ENCODE measurements around the gene SUGP2. TPM values are rescaled to one million over a fixed set of nuclear protein-coding genes. Genes with fewer than 3 reads are reported as not detected.

Gene SUGP2
- total RNA-seq, 1 donor = 41.5 TPM

GRCh38 chr19:19063183-19064097, 30.1 kb upstream of the SUGP2 start, which contains the start of gene SLC25A42:
Gene SLC25A42 (plus strand): TSS chr19:19063994. CDS start chr19:19096125, 32,131 bp downstream.
- Histone ChIP-seq H3K4me3 (ENCODE audit: low read length) (peak within 1 kb of the TSS; percentile 54), H3K9me3 (ENCODE audit: low read depth, low read length) (no peaks in the 10 kb centered on the region), H3K4me1 (ENCODE audit: insufficient read depth, low read length) (peaks cover 50% of the 10 kb centered on the region), H3K27me3 (ENCODE audit: insufficient read depth, low read length) (no peaks in the 10 kb centered on the region)

GRCh38 chr19:19062454-19063182, 29.3 kb upstream of the SUGP2 start:
- Histone ChIP-seq H3K4me1 (ENCODE audit: insufficient read depth, low read length) (peaks cover 41% of the 10 kb centered on the region), H3K4me3 (ENCODE audit: low read length) (peak overlapping the region; percentile 54), H3K9me3 (ENCODE audit: low read depth, low read length) (no peaks in the 10 kb centered on the region), H3K27me3 (ENCODE audit: insufficient read depth, low read length) (no peaks in the 10 kb centered on the region)

GRCh38 chr19:19061506-19061905, 28.2 kb upstream of the SUGP2 start:
- Histone ChIP-seq H3K9me3 (ENCODE audit: low read depth, low read length) (no peaks in the 10 kb centered on the region), H3K27me3 (ENCODE audit: insufficient read depth, low read length) (no peaks in the 10 kb centered on the region), H3K4me1 (ENCODE audit: insufficient read depth, low read length) (peaks cover 30% of the 10 kb centered on the region), H3K4me3 (ENCODE audit: low read length) (no peak overlapping the region)

GRCh38 chr19:19059837-19060611, 26.7 kb upstream of the SUGP2 start:
- H3K4me1 ChIP-seq (ENCODE audit: insufficient read depth, low read length) = peaks cover 17% of the 10 kb centered on the region
- no peaks in the 10 kb centered on the region for H3K9me3 ChIP-seq (ENCODE audit: low read depth, low read length)
- no peaks in the 10 kb centered on the region for H3K27me3 ChIP-seq (ENCODE audit: insufficient read depth, low read length)
- H3K4me3 ChIP-seq (ENCODE audit: low read length) = no peak overlapping the region

DNA sequence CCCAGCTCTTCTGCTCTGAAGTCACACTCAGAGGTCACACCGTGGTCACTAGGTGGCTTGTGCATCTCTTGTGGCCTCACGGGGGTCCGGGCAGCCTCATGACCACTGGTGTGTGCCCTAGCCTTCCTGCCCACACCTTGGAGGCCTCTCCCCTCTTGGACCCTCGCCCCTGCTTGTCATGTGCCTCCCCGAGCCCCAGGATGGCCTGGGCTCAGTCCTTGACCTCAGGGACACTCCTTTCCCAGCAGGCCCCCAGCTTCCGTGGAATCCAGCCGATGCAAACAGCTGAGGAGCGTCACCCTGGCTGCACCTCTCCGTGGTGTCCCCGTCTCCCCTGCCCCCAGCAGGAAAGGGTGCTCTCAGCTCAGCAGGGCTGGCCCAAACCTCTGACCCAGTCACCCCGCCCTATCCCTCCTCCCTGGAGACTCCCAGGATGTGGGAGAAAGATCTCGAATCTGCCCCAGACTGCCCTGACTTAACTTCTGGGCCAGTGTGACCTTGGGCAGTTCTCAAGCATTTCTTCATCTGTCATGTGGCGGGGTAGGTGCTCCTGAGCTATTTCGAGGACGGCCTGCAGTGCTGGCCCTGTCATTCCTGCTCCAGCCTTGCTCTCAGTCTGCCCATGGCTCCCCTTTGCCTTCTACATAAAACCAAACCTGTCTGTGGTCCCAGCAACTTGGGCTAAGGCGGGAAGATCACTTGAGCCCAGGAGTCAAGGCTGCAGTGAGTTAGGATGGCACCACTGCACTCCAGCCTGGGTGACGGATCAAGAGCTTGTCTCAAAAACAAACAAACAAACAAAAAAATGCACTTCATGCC, 25.9 kb upstream of the SUGP2 start:
- no peak overlapping the region for H3K4me3 ChIP-seq (ENCODE audit: low read length)
- no peaks in the 10 kb centered on the region for H3K9me3 ChIP-seq (ENCODE audit: low read depth, low read length)
- H3K27me3 ChIP-seq (ENCODE audit: insufficient read depth, low read length) = no peaks in the 10 kb centered on the region
- H3K4me1 ChIP-seq (ENCODE audit: insufficient read depth, low read length) = peaks cover 9% of the 10 kb centered on the region

DNA sequence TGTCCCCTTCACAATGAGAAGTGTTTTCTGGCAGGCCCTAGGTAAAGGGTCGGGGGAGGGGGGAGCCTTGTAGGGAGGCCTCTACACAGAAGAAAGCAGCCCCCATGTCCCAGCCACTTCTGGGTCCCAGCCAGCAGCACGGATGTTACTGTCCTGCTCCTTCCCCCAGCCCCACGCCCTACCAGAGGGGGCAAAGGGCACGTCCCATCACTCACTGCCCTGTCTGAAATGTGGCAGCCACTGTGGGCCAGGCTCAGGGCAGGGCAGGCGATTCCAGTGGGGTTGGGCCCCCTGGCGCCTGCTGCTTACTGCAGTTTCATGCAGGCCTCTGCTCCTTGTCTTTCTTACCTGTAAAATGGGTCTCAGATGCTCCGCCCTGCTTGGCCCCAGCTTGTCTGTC, 24.4 kb upstream of the SUGP2 start:
- no peaks in the 10 kb centered on the region for H3K9me3 ChIP-seq (ENCODE audit: low read depth, low read length)
- H3K4me3 ChIP-seq (ENCODE audit: low read length) = no peak overlapping the region
- no peaks in the 10 kb centered on the region for H3K27me3 ChIP-seq (ENCODE audit: insufficient read depth, low read length)
- H3K4me1 ChIP-seq (ENCODE audit: insufficient read depth, low read length) = peaks cover under 1% of the 10 kb centered on the region

DNA sequence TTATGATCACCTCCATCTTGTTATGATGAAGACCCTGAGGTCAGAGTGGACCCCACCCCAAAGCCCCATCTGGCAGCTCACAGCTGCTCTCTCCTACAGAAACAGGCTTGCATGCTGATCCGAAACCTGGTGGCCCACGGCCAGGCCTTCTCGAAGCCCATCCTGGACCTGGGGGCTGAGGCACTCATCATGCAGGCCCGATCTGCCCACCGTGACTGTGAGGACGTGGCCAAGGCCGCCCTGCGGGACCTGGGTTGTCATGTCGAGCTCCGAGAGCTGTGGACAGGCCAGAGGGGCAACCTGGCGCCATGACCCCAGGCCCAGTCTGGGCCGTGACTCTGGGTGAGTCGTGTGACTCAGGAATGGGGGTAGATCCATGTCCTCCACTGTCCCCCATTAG, 24.0 kb upstream of the SUGP2 start:
- H3K27me3 ChIP-seq (ENCODE audit: insufficient read depth, low read length) = no peaks in the 10 kb centered on the region

GRCh38 chr19:19056636-19057275, 23.4 kb upstream of the SUGP2 start:
- H3K4me1 ChIP-seq (ENCODE audit: insufficient read depth, low read length) = no peaks in the 10 kb centered on the region
- H3K9me3 ChIP-seq (ENCODE audit: low read depth, low read length) = no peaks in the 10 kb centered on the region
- H3K4me3 ChIP-seq (ENCODE audit: low read length) = no peak overlapping the region
- H3K27me3 ChIP-seq (ENCODE audit: insufficient read depth, low read length) = no peaks in the 10 kb centered on the region

More for the DNA sequence above, 24.0 kb upstream of the SUGP2 start:
- no peaks in the 10 kb centered on the region for H3K9me3 ChIP-seq (ENCODE audit: low read depth, low read length)
- H3K4me1 ChIP-seq (ENCODE audit: insufficient read depth, low read length) = no peaks in the 10 kb centered on the region
- no peak overlapping the region for H3K4me3 ChIP-seq (ENCODE audit: low read length)

- no peaks in the 10 kb centered on the region for H3K4me1 ChIP-seq (ENCODE audit: insufficient read depth, low read length)
- H3K9me3 ChIP-seq (ENCODE audit: low read depth, low read length) = no peaks in the 10 kb centered on the region
- H3K4me3 ChIP-seq (ENCODE audit: low read length) = no peak overlapping the region
- H3K27me3 ChIP-seq (ENCODE audit: insufficient read depth, low read length) = no peaks in the 10 kb centered on the region
Measured at GRCh38 chr19:19055701-19056100, 22.4 kb upstream of the SUGP2 start.

DNA sequence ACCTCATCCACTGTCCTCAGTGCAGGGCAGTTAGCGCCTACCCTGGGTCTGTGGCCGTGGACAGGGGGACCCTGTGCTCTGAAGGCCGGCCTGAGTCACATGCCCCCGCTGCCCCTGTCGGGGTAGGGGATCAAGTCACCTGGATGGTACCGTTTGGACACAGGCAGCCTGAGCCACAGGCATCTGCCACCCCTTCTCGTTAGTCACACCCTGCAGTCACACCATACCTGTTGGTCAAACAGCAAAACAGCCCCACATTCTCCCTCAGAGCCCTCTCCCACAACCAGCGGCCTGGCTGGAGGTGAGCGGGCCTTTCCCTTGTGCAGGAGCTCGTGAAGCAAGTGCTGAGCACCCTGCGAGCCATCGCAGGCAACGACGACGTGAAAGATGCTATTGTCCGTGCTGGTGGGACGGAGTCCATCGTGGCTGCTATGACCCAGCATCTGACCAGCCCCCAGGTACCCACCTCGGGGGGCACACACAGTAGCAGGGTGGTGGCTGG, 21.7 kb upstream of the SUGP2 start:
- Histone ChIP-seq H3K27me3 (ENCODE audit: insufficient read depth, low read length) (no peaks in the 10 kb centered on the region), H3K4me3 (ENCODE audit: low read length) (no peak overlapping the region)

DNA sequence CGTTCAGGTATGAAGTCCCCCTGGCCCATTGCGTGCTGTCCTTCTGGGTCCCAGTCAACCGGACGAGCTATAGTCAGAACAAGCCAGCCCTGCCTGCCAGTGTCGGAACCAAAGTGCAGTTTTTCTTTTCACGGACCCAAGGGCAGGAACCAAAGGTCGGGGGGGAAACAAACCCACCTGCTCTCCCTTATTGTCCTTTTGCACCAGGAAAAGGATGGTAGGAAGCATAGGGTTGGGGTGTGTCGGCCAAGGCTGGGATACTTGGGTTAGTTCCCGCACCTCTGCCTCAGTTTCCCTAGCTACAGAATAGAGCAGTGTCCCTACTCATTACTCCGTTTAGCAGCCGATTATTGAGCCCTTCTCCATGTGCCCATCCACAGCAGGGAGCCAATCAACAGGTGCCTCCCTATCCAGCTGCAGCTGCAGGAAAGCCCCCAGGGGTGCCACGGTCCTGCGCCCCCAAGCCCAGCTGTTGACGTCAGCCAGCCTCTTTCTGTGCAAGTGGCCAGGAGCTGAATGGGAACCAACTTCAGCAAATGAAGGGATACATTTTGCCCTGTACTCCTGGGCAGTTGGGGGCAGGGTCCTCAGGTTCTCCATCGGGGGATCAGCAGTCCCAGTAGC, 21.1 kb upstream of the SUGP2 start:
- H3K4me3 ChIP-seq (ENCODE audit: low read length) = no peak overlapping the region

More for the DNA sequence above, 21.7 kb upstream of the SUGP2 start:
- Histone ChIP-seq H3K4me1 (ENCODE audit: insufficient read depth, low read length) (no peaks in the 10 kb centered on the region), H3K9me3 (ENCODE audit: low read depth, low read length) (no peaks in the 10 kb centered on the region)

DNA sequence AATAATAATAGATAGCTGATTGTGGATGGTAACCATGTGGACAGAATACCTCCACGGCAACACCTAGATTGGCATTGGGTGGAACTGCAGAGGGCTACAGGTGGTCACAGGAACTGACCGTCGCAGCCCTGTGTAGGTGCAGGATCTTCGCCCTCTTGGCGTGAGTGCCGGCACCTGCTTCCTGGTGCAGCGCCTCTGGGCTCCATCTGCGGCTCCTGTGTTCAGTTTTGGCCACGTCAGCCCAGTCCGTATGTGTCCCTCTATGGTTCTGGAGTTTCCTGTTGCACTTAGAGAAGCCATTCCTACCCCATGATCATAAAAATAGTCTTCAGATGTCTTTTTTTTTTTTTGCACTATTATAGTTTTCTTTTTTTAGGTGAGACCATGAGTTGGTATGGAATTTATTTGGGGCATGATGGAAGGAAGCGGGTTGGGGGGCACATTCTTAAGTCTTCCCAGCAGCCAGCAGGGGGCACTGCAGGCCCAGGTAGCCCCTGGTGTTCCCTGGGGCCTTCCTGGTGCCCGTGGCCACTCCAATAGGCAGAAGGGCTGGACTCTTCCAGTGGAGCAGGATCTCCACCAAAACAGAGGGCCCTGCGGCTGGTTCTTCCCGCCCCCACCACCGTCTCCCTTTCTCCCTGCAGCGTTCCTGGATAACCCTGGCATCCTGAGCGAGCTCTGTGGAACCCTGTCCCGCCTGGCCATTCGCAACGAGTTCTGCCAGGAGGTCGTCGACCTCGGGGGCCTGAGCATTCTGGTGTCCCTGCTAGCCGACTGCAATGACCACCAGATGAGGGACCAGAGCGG, 20.4 kb upstream of the SUGP2 start:
- Histone ChIP-seq H3K4me1 (ENCODE audit: insufficient read depth, low read length) (no peaks in the 10 kb centered on the region), H3K27me3 (ENCODE audit: insufficient read depth, low read length) (no peaks in the 10 kb centered on the region)

More for the DNA sequence above, 21.1 kb upstream of the SUGP2 start:
- Histone ChIP-seq H3K4me1 (ENCODE audit: insufficient read depth, low read length) (no peaks in the 10 kb centered on the region), H3K9me3 (ENCODE audit: low read depth, low read length) (no peaks in the 10 kb centered on the region), H3K27me3 (ENCODE audit: insufficient read depth, low read length) (no peaks in the 10 kb centered on the region)

DNA sequence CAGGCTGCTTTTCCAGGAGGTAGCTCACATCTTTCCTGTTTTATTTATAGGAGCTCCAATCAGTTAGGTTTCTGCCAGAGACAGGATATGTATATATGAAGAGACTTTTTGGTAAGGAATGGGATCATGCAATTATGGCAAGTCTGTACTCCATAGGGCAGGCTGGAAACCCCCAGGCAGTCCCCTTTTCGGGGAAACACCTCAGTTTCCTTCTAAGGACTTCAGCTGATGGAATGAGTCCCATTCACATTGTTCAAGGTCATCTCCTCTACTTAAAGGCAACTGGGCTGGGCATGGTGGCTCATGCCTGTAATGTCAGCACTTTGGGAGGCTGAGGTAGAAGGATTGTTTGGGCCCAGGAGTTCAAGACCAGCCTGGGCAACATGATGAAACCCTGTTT, 19.6 kb upstream of the SUGP2 start:
- no peaks in the 10 kb centered on the region for H3K27me3 ChIP-seq (ENCODE audit: insufficient read depth, low read length)
- no peak overlapping the region for H3K4me3 ChIP-seq (ENCODE audit: low read length)
- H3K9me3 ChIP-seq (ENCODE audit: low read depth, low read length) = no peaks in the 10 kb centered on the region
- H3K4me1 ChIP-seq (ENCODE audit: insufficient read depth, low read length) = no peaks in the 10 kb centered on the region

More for the DNA sequence above, 20.4 kb upstream of the SUGP2 start:
- H3K9me3 ChIP-seq (ENCODE audit: low read depth, low read length) = no peaks in the 10 kb centered on the region
- H3K4me3 ChIP-seq (ENCODE audit: low read length) = no peak overlapping the region

Data from mononuclear cell (primary cell).